Panc1 (cell line): ENCODE data around the gene SEL1L3.

Source experiments
- POLR2AphosphoS5 ChIP-seq: IDR thresholded peaks from 2 replicates; pipeline ENCODE4 v1.6.1; 2012; ENCODE audit warnings: mild to moderate bottlenecking, low read depth, low read length, moderate library complexity
- REST ChIP-seq, 2 experiments: IDR thresholded peaks; 2 replicates each; pipeline ENCODE4 v1.6.1; 2011 to 2012; ENCODE audit warnings: low read depth in 2 of 2, control low read depth in 1 of 2, low read length in 1 of 2, mild to moderate bottlenecking in 1 of 2, moderate library complexity in 1 of 2; ENCODE audit not compliant: insufficient read depth in 1 of 2
- SIN3A ChIP-seq: IDR thresholded peaks from 2 replicates; pipeline ENCODE4 v1.6.1; 2012; ENCODE audit warnings: low read depth, mild to moderate bottlenecking, low read length, moderate library complexity, borderline replicate concordance; ENCODE audit not compliant: insufficient read depth
- TF ChIP-seq, protein P1 (sequence below): fragments of 450-650 bp; IDR thresholded peaks from 2 replicates; pipeline ENCODE4 v1.5.1; 2017; ENCODE audit warnings: mild to moderate bottlenecking

- TF ChIP-seq REST (IDR thresholded peaks at IDR 0.05; ENCODE audit: insufficient read depth in 1 of 2, low read depth in 2 of 2, low read length in 1 of 2) (no peak), SIN3A (no peak), POLR2AphosphoS5 (no peak)
- TF ChIP-seq, protein P1, sequence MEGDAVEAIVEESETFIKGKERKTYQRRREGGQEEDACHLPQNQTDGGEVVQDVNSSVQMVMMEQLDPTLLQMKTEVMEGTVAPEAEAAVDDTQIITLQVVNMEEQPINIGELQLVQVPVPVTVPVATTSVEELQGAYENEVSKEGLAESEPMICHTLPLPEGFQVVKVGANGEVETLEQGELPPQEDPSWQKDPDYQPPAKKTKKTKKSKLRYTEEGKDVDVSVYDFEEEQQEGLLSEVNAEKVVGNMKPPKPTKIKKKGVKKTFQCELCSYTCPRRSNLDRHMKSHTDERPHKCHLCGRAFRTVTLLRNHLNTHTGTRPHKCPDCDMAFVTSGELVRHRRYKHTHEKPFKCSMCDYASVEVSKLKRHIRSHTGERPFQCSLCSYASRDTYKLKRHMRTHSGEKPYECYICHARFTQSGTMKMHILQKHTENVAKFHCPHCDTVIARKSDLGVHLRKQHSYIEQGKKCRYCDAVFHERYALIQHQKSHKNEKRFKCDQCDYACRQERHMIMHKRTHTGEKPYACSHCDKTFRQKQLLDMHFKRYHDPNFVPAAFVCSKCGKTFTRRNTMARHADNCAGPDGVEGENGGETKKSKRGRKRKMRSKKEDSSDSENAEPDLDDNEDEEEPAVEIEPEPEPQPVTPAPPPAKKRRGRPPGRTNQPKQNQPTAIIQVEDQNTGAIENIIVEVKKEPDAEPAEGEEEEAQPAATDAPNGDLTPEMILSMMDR: no peak
Observed at GRCh38 chr4:25697516-25697915, 165.3 kb downstream of the SEL1L3 start.
